ENCODE results near the gene RBM28. TPM values are rescaled to one million over a fixed set of nuclear protein-coding genes. Genes with fewer than 3 reads are reported as not detected.
"Not testable (repeated sequence)": the region's sequence is repeated elsewhere in the genome, so short reads cannot be mapped to it uniquely, and the experiment has no call there.

RBM28 gene
- total RNA-seq, 1 donor from 2014 or later: 40.2 TPM

DNA sequence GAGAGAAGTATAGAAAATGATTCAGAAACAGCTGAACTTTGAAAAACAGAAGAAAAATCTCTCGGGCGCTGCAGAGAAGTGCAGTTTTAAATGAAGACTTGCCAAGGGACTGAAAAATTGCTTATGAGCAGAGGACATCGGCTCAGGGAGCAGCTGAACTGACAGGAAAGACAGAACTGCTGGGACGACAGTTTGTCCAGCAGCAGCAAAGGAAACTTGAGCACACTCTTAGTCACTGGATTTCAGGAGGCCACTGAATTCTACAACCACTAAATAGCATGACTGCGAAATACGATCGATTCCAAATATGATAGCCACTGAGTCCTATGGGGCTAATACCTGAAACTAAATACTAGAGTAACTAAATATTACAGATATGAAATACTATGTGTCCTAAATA is 59.6 kb downstream of the RBM28 start:
- Mint-ChIP-seq H3K4me1 (ENCODE audit: low read depth, unreplicated experiment) (no peaks in the 10 kb centered on the region), H3K4me3 (ENCODE audit: unreplicated experiment) (no peak overlapping the region), H3K27ac (ENCODE audit: unreplicated experiment) (no peak overlapping the region), H3K36me3 (ENCODE audit: low read depth, unreplicated experiment) (peaks cover 22% of the 10 kb centered on the region), H3K27me3 (ENCODE audit: low read depth, unreplicated experiment) (peaks cover 13% of the 10 kb centered on the region), H3K9me3 (ENCODE audit: unreplicated experiment) (peaks cover 27% of the 10 kb centered on the region)
- Histone ChIP-seq H3K27me3 (ENCODE audit: insufficient read depth, low read length) (no peaks in the 10 kb centered on the region), H3K4me2 (ENCODE audit: low read length) (no peak overlapping the region), H3K9ac (ENCODE audit: low read length) (no peak overlapping the region), H2AFZ (ENCODE audit: low read depth, low read length) (no peak overlapping the region), H3K4me3 (ENCODE audit: insufficient read depth, low read depth, low read length) (no peak overlapping the region), H3K9me3 (ENCODE audit: insufficient read depth, low read depth, low read length) (peaks cover 1% of the 10 kb centered on the region), H3K27ac (ENCODE audit: low read depth, low read length) (no peak overlapping the region), H3K4me1 (ENCODE audit: insufficient read depth, low read length) (no peaks in the 10 kb centered on the region), H4K20me1 (ENCODE audit: insufficient read depth, low read length) (no peaks in the 10 kb centered on the region), H3K36me3 (ENCODE audit: insufficient read depth, low read length) (no peaks in the 10 kb centered on the region), H3K79me2 (ENCODE audit: insufficient read depth, low read length) (no peaks in the 10 kb centered on the region)
- FAIRE-seq (no peak), DNase-seq (ENCODE audit: low read depth) (no peak)
- TF ChIP-seq, protein P1, sequence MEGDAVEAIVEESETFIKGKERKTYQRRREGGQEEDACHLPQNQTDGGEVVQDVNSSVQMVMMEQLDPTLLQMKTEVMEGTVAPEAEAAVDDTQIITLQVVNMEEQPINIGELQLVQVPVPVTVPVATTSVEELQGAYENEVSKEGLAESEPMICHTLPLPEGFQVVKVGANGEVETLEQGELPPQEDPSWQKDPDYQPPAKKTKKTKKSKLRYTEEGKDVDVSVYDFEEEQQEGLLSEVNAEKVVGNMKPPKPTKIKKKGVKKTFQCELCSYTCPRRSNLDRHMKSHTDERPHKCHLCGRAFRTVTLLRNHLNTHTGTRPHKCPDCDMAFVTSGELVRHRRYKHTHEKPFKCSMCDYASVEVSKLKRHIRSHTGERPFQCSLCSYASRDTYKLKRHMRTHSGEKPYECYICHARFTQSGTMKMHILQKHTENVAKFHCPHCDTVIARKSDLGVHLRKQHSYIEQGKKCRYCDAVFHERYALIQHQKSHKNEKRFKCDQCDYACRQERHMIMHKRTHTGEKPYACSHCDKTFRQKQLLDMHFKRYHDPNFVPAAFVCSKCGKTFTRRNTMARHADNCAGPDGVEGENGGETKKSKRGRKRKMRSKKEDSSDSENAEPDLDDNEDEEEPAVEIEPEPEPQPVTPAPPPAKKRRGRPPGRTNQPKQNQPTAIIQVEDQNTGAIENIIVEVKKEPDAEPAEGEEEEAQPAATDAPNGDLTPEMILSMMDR (IDR thresholded peaks at IDR 0.05; ENCODE audit: insufficient read depth, low read depth, low read length): no peak
- TF ChIP-seq EZH2 (IDR thresholded peaks at IDR 0.05; ENCODE audit: insufficient read depth, low read length): no peak

DNA sequence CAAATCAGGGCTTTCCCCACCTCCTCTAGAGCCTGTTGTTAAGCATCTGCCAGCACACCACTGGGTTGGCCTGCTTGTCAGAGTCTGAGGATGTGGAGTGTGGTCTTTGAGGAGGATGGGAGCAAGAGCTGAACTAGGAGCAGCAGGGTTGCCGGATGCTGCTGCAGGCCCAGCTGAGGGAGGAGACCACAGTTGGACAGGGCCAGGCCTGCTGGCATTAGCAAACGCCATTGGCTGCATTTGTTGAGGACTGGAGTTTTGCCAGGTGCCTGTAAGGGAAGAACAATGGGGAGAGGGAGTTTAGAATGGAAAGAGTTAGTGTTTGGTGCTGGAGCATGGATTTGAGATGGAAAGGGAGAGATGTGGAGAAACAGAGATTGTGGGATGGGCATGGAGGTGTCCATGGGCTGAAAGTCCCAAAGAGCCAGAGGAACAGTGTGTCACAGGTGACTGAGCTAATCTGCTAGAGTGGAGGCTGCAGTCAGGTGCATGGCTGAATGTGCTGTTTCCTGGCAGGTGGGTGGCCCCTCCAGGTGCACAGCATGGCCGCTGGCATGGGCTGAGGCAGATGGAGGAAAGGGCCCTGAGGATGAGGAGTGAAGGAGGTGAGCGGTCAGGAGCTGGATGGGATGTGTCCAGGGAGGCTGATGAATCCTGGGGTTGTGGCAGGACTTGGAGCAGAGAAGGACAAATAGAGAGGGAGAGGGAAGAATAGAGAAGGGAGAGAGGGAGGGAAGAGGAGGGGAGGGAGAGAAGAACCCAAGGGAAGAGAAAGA is 61.9 kb downstream of the RBM28 start:
- no peaks in the 10 kb centered on the region for H3K4me1 ChIP-seq (ENCODE audit: insufficient read depth, low read length)
- no peak overlapping the region for H3K27ac ChIP-seq (ENCODE audit: low read depth, low read length)
- H3K27ac Mint-ChIP-seq (ENCODE audit: unreplicated experiment): no peak overlapping the region
- no peak overlapping the region for H3K9ac ChIP-seq (ENCODE audit: low read length)
- DNase-seq (ENCODE audit: low read depth) (no peak), FAIRE-seq (no peak)
- TF ChIP-seq, protein P1 (IDR thresholded peaks at IDR 0.05; ENCODE audit: insufficient read depth, low read depth, low read length): no peak
- TF ChIP-seq EZH2 (IDR thresholded peaks at IDR 0.05; ENCODE audit: insufficient read depth, low read length): no peak
- no peaks in the 10 kb centered on the region for H4K20me1 ChIP-seq (ENCODE audit: insufficient read depth, low read length)
- H3K27me3 Mint-ChIP-seq (ENCODE audit: low read depth, unreplicated experiment): peaks cover 10% of the 10 kb centered on the region
- H3K4me3 Mint-ChIP-seq (ENCODE audit: unreplicated experiment): no peak overlapping the region
- no peaks in the 10 kb centered on the region for H3K27me3 ChIP-seq (ENCODE audit: insufficient read depth, low read length)
- peaks cover 28% of the 10 kb centered on the region for H3K9me3 Mint-ChIP-seq (ENCODE audit: unreplicated experiment)
- no peak overlapping the region for H3K4me2 ChIP-seq (ENCODE audit: low read length)
- no peak overlapping the region for H3K4me3 ChIP-seq (ENCODE audit: insufficient read depth, low read depth, low read length)
- H3K36me3 ChIP-seq (ENCODE audit: insufficient read depth, low read length): no peaks in the 10 kb centered on the region
- no peaks in the 10 kb centered on the region for H3K79me2 ChIP-seq (ENCODE audit: insufficient read depth, low read length)
- H3K9me3 ChIP-seq (ENCODE audit: insufficient read depth, low read depth, low read length): peaks cover 2% of the 10 kb centered on the region
- H3K4me1 Mint-ChIP-seq (ENCODE audit: low read depth, unreplicated experiment): no peaks in the 10 kb centered on the region
- H2AFZ ChIP-seq (ENCODE audit: low read depth, low read length): no peak overlapping the region
- peaks cover 15% of the 10 kb centered on the region for H3K36me3 Mint-ChIP-seq (ENCODE audit: low read depth, unreplicated experiment)

DNA sequence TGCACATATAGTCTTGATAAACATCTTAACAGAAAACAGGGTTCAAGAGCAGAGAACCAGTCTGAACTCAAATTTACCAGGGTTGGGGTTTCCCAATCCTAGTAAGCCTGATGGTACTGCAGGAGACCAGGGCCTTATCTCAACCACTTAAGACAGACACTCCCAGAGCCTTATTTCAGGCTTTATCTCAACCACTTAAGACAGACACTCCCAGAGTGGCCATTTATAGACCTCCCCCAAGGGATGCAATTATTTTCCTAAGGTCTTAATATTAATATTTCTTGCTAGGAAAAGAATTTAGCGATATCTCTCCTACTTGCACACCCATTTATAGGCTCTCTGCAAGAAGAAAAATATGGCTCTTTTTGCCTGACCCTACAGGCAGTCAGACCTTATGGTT is 63.3 kb downstream of the RBM28 start:
- H3K9me3 Mint-ChIP-seq (ENCODE audit: unreplicated experiment): peaks cover 29% of the 10 kb centered on the region
- not testable (repeated sequence) for H3K4me1 Mint-ChIP-seq (ENCODE audit: low read depth, unreplicated experiment)

More for the DNA sequence above, 63.3 kb downstream of the RBM28 start:
- not testable (repeated sequence) for H3K27ac ChIP-seq (ENCODE audit: low read depth, low read length); FAIRE-seq; H3K9me3 ChIP-seq (ENCODE audit: insufficient read depth, low read depth, low read length); H3K27me3 ChIP-seq (ENCODE audit: insufficient read depth, low read length); DNase-seq (ENCODE audit: low read depth); H4K20me1 ChIP-seq (ENCODE audit: insufficient read depth, low read length); H3K27ac Mint-ChIP-seq (ENCODE audit: unreplicated experiment); H3K4me3 ChIP-seq (ENCODE audit: insufficient read depth, low read depth, low read length); H3K4me3 Mint-ChIP-seq (ENCODE audit: unreplicated experiment); H3K4me1 ChIP-seq (ENCODE audit: insufficient read depth, low read length); H3K79me2 ChIP-seq (ENCODE audit: insufficient read depth, low read length); H3K4me2 ChIP-seq (ENCODE audit: low read length); H2AFZ ChIP-seq (ENCODE audit: low read depth, low read length); H3K36me3 ChIP-seq (ENCODE audit: insufficient read depth, low read length); H3K9ac ChIP-seq (ENCODE audit: low read length)
- Mint-ChIP-seq H3K36me3 (ENCODE audit: low read depth, unreplicated experiment) (peaks cover 13% of the 10 kb centered on the region), H3K27me3 (ENCODE audit: low read depth, unreplicated experiment) (peaks cover 16% of the 10 kb centered on the region)

All from astrocyte (in vitro differentiated cells and primary cell).